ENCODE data around the gene TMEM271.

Gene TMEM271, protein sequence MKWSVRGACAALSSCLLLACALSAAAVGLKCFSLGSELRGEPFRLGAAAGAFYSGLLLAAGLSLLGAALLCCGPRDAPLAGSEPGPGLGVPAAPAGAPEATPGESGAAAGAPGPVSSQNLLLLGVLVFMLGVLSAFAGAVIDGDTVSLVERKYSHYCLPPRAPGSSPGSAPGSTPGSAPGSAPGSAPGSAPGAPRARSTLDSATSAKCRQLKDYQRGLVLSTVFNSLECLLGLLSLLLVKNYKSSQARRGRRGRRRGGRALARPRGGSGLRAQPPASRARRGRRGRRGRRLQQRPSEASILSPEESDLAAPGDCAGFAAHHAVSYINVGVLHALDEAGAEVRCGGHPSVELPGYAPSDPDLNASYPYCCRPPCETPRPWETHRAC

GRCh38 chr4:576245-576821, at the start of gene TMEM271:
TSS of gene TMEM271 (minus strand) at chr4:576295. CDS start at chr4:576062, 233 bp downstream.
- DNase-seq: no peak

DNA sequence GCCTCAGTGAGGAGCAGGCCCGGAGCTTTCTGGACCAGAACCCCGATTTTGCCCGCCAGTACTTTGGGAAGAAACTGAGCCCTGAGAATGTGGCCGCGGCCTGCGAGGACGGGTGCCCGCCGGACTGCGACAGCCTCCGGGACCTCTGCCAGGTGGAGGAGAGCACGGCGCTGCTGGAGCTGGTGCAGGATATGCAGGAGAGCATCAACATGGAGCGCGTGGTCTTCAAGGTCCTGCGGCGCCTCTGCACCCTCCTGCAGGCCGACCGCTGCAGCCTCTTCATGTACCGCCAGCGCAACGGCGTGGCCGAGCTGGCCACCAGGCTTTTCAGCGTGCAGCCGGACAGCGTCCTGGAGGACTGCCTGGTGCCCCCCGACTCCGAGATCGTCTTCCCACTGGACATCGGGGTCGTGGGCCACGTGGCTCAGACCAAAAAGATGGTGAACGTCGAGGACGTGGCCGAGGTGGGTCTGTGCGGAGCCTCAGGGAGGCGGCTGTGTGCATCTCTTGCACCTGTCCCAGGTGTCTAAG, 49.6 kb upstream of the TMEM271 start:
- DNase-seq: no peak

GRCh38 chr4:624705-625590, 48.9 kb upstream of the TMEM271 start, which contains the start of gene PDE6B:
TSS of gene PDE6B (plus strand) at chr4:625573. CDS start at chr4:625627, 54 bp downstream.
- DNase-seq: no peak

DNA sequence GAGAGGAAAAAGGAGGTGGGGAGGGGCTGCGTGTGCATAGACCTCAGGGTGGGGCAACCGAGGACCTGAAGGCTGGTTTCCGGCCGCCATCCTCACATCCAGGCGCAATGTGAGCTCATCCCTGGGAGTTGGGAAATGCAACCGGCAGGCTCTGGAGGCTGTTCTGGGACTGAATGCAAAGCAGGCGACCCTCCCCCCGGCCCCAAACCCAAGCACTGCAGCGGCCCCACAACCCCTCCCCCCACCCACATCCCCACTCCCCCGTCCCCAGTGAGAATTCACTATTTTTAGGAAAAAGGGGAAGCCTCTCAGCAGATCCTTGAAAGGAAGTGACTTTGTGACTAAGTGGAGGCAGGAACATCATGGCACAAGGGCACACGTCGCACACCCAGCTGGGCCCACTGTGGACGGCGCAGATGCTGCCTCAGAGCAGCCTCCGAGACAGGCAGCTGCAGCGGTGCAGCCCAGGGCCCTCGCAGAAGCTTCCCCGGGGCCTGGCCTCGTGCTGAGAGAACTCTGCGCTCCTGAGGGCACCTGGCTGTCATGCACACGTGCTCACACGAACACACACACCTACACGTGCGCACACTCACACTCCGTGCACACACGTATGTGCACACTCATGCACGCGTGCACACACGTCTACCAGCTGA, 47.9 kb upstream of the TMEM271 start:
- DNase-seq: no peak

DNA sequence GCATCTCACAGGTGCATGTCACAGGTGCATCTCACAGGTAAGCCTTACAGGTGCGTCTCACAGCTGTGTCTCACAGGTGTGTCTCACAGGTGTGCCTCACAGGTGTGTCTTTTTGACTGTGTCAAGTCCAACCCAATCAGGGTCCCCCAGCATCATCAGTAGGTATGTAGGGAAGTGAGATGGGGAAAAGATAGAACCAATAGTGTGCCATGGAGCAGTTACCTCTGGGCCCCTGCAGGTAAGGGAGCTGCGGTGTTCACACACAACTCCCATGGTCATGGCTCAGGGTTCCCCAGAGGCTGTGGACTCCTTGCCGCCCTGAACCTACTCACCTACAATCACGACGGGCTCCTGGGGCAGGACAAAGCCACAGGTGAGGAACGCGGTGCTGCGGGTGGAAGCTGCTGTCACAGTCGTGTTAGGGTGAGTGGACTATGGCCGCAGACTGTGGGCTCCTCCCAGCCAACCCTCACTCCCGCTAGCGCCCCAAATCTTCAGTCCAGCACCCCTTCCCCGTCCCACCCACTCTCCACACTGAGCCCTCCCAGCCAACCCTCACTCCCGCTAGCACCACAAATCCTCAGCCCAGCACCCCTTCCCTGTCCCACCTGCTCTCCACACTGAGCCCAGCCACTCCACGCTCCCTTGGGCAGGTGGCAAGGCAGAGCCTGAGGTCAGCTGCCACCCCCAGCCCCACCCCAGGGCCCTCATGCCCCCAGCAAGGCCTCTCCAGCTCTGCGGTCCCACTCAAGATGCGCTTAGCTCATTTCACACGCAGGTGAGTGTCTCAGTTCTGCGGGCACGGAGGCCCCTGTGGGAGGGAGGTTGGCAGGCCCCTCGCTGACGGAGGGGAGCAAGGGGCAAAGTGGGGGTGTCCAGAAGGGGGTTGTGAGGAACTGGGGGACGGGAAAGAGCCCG, 47.2 kb upstream of the TMEM271 start:
- no peak for DNase-seq

DNA sequence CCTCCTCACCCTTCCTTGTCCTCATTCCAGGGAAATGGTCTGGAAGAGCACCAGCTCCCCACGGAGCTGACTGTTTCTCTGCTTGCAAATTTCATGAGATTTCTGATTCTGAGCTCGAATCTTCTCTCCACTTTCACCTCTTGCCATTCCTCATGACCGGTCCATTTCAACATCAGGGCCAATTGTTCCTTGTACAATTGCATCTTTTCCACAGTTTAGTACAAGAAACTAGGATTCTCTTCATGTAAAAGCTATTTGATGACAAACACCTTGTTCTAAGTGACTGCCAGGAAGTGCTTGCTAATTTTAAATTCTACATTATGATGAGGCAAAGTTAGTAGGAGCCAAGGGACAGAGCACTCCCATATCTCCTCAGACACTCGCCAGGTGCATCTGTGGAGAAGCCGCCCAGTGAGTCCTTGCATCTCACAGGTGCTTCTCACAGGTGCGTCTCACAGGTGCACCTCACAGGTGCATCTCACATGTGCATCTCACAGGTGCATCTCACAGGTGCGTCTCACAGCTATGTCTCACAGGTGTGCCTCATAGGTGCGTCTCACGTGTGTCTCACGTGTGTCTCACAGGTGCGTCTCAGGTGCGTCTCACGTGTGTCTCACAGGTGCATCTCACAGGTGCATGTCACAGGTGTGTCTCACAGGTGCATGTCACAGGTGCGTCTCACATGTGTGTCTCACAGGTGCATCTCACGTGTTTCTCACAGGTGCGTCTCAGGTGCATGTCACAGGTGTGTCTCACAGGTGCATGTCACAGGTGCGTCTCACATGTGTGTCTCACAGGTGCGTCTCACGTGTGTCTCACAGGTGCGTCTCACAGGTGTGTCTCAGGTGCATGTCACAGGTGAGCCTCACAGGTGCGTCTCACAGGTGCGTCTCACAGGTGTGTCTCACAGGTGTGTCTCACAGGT, 46.2 kb upstream of the TMEM271 start:
- no peak for DNase-seq

DNA sequence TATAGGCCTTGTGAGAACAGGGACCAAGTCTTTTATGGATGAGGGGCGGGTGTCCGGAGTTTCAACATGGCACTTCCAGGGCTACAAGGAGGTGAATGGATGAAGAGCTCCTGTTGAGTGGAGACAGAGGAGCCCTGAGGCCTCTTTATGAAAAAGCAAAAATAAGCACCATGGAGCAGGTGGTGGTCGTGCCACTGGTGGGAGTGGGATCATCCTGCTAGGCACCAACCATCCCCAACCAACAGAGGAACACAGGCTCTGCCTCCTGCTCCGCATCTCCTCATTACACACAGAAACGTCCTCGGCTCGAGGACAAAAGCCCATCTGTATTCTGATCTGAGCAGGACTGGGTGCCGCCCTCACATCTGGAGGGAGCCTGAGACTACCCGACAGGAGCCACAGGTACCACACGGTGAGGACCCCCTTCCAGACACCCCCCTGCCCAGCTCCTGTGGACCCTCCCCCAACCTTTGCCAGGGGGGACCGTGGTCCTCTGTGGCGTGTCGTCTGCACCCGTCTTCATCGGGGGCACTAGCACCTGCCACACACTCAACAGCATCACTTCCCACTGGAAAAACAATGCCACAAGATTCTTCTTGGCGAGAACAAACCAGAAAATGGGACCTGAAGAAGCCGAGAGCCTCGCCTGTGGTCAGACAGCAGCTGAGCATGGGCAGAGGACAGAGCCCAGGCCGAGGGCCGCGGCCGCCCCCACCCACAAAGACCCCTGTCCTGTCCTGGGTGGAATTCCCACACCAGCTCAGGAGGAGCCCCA, 45.4 kb upstream of the TMEM271 start:
- DNase-seq: no peak

- no peak for DNase-seq
Observed at GRCh38 chr4:620851-621261, 44.8 kb upstream of the TMEM271 start.

- no peak for DNase-seq
Observed at GRCh38 chr4:620201-620600, 44.1 kb upstream of the TMEM271 start.

DNA sequence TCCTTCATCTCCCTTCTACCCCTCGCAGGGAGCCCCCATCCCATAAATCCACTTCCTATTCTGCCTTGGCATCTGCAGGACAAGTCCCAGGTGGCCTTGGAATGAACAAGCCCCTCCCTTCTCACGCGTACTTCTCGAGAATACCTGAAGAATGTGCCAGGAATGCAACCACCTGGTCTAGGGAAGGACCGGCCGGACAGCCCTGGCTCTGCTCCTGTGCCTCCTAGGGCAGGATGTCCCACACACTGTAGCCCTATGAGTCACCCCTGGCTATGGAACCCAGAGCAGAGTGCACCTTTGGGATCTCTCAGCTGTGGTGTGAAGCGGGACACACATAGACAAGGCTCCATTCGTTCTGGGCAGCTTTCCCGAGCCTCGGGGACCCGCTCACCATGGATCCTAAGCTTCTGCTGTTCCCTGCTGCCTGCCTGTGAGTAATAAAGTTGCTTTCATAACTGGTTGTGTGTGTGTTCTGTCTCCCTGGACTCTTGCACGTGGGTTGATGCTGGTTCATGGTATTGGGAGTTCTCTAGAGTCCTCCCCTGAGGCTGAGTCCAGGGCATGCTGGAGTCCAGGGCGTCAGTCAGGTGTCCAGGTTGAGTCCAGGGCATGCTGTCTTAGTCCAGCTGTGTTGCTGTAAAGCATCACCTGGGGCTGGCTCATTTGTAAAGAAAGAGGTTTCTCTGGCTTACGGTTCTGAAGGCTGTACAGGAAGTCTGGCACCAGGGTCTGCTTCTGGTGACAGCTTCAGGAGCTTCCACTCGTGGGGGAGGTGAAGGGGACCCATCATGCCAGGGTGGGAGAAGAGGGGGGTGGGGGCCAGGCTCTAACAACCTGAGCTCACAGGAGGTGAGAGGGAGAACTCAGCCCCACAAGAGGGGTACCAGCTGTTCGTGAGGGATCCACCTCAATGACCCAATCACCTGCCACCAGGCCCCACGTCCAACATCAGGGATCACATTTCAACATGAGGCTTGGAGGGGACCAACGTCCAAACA, 41.8 kb upstream of the TMEM271 start:
- no peak for DNase-seq

- no peak for DNase-seq
Observed at GRCh38 chr4:616911-617643, 41.0 kb upstream of the TMEM271 start.

GRCh38 chr4:616091-616490, 40.0 kb upstream of the TMEM271 start:
- DNase-seq: no peak

- no peak for DNase-seq
Observed at GRCh38 chr4:613126-613525, 37.0 kb upstream of the TMEM271 start.

GRCh38 chr4:612749-613125, 36.6 kb upstream of the TMEM271 start:
- DNase-seq: no peak

- DNase-seq: no peak
Observed at GRCh38 chr4:612052-612748, 36.1 kb upstream of the TMEM271 start.

GRCh38 chr4:610411-611261, 34.5 kb upstream of the TMEM271 start:
- DNase-seq: no peak

All from activated naive CD4-positive, alpha-beta T cell treated with anti-CD3 and anti-CD28 coated beads, Interleukin-2, amount 50 U/mL, for 16 hours (primary cell).